ENCODE measurements around the gene SNAP29.

DNA sequence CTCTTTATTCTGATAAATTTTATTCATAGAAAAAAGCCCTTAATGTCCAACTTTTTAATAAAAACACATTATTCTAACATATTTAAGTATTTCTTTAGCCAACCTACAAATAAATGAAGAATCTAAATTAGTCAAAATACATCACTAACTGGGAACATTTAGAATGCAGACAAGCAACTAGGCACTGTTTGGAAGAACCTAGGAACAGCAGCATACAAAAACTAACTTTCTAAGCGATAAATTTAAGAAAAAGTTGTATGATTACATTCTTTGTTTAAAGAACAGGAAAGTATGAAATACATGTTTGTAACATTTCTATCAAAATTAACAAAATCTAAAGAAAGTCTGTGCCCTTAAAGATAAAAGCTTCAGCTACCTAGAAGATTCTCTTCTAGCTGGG is 35.5 kb upstream of the SNAP29 start:
- TF ChIP-seq, protein P1, sequence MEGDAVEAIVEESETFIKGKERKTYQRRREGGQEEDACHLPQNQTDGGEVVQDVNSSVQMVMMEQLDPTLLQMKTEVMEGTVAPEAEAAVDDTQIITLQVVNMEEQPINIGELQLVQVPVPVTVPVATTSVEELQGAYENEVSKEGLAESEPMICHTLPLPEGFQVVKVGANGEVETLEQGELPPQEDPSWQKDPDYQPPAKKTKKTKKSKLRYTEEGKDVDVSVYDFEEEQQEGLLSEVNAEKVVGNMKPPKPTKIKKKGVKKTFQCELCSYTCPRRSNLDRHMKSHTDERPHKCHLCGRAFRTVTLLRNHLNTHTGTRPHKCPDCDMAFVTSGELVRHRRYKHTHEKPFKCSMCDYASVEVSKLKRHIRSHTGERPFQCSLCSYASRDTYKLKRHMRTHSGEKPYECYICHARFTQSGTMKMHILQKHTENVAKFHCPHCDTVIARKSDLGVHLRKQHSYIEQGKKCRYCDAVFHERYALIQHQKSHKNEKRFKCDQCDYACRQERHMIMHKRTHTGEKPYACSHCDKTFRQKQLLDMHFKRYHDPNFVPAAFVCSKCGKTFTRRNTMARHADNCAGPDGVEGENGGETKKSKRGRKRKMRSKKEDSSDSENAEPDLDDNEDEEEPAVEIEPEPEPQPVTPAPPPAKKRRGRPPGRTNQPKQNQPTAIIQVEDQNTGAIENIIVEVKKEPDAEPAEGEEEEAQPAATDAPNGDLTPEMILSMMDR (IDR thresholded peaks at IDR 0.05), result no peak
- TF ChIP-seq ZFX (IDR thresholded peaks at IDR 0.05; ENCODE audit: borderline replicate concordance), result no peak
